Spinal cord (tissue), 10 donors: Measurements from ENCODE around the gene TUBG2. TPM values are rescaled to one million over a fixed set of nuclear protein-coding genes. Genes with fewer than 3 reads are reported as not detected.

ENCODE experiments used
- DNase-seq, 6 donors: peaks; one replicate each; pipeline versions ENCODE4 v3.0.0 to v3.0.0-alpha.2; 2013 to 2015; ENCODE audit warnings: low spot score in 6 of 6, low read depth in 4 of 6
- H3K27ac ChIP-seq: one replicate; pipeline ENCODE4 v1.5.1; 2013; ENCODE audit warnings: low read depth, low read length, control low read depth
- H3K27me3 ChIP-seq: one replicate; pipeline ENCODE4 v1.6.1; 2013; ENCODE audit warnings: low read length; ENCODE audit not compliant: control insufficient read depth, insufficient read depth
- H3K36me3 ChIP-seq: one replicate; pipeline ENCODE4 v1.6.1; 2013; ENCODE audit warnings: low read length; ENCODE audit not compliant: control insufficient read depth, insufficient read depth
- H3K4me1 ChIP-seq: one replicate; pipeline ENCODE4 v1.6.1; 2013; ENCODE audit warnings: low read length; ENCODE audit not compliant: control insufficient read depth, insufficient read depth
- H3K4me3 ChIP-seq: one replicate; pipeline ENCODE4 v1.5.1; 2013; ENCODE audit warnings: low read depth, low read length, control low read depth
- H3K9me3 ChIP-seq: one replicate; pipeline ENCODE4 v1.6.1; 2013; ENCODE audit warnings: low read length; ENCODE audit not compliant: control insufficient read depth, insufficient read depth
- WGBS: methylation state at CpG from one replicate; pipeline ENCODE4 v1.1.5; 2013; ENCODE audit warnings: missing lambda C conversion rate; ENCODE audit not compliant: insufficient coverage; 5-methylcytosine and 5-hydroxymethylcytosine counted together
- polyA plus RNA-seq, 2 donors: library from polyadenylated mRNA; unstranded; fragments of 120-200 nt; gene quantifications; one replicate each; pipeline ENCODE4 v1.2.1, GENCODE V29; 2013; ENCODE audit not compliant: insufficient read length in 2 of 2
- total RNA-seq, 2 donors: library from RNA; depleted of rRNA in 1 of 2; stranded (reverse); fragments of 120-200 nt in 1 of 2; fragments of >200 nt in 1 of 2; gene quantifications; one replicate each; pipeline versions ENCODE4 v1.2.3 to v1.2.4, GENCODE V29; 2013 to 2014
- donor health status: healthy.

The TUBG2 gene
- total and polyA plus RNA-seq, 4 donors = 21.1 to 85.6 (median 44.6) TPM

DNA sequence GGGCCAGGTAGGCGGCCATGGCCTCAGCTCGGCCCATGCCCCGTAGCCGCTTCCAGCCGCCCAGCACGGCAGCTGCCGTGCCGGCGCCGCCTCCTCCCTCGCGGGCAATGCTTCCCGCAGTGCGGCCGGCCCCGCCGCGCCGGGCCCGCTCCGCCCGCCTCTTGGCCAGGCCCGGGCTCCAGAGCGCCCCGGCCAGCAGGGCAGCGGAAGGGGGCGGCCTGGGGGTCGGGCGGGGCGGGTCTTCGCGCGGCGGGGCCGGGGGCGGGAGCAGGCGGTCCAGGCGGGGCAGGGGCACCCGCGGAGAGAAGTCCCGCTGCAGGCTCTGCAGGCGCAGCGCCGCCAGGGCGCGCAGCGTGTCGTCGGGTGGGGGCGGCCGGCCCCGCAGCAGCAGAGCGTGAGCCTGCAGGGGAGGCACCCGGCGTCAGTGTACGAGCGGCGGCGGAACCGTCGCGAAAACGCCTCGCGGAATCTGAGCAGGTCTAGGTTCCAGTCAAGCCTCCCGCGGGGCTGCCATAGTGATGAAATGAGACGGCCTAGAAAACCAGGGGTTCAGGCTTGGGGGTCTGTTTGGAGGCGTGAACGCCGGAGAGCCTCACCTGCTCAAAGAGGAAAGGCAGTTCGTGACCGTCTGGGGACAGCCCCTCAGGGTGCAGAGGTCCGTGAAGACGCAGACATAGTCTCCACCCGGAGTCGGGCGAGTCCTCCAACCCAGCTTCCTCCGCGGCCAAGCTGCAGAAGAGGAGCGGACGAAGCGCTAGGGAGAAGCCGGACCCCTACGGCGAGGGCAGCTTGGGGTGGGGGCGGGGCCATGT lies 11.1 kb downstream of the TUBG2 start:
- Histone ChIP-seq H3K4me1 (peaks cover 43% of the 10 kb centered on the region), H3K4me3 (no peak overlapping the region), H3K27me3 (peaks cover 39% of the 10 kb centered on the region), H3K9me3 (no peaks in the 10 kb centered on the region), H3K27ac (no peak overlapping the region), H3K36me3 (peaks cover 85% of the 10 kb centered on the region)
- peak in 1 of 6 donors; percentile 12 for DNase-seq
- 30% methylated on average over 85 of the region's 87 CpGs for WGBS

DNA sequence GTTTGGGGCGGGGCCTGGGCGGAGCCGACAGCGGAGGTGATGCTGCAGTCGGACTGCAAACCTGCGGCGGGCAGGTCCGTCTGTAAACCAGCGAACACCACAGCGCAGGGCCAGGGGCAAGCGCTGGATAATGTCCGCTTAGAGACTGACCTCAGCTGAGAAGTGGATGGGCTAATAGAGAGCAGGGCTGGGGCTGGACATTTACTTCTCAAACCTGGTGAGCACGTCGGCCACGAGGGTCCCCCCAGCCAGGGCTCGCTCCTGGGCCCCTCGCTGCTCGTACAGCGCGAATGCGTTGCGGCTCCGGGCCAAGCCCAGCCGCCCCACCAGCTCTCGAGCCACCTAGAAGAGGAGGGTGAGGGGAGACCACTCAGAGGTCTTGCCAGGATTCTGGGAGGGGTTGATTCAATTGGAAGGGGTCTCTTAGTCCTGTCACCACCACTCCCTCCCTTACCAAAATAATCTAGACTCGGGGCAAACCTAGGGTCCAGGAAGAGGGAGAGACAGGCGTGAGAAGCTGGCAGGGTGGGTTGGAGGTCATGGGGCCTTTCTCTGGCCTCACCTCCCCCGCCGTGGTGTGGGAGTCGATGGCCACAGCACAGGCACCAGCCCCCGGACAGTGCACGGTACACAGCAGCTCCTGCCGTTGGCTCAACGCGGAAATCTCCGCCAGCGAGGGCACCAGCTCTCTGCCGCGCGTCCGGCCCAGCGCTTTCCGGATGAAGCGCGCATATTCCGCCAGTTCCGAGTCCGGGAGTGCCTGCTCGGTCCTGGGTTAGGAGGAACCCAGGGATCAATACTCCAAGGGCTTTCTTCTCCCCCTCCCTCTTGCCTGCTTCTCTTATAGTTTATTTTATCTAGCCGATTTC lies 11.9 kb downstream of the TUBG2 start:
- 63% methylated on average over 39 of the region's 50 CpGs for WGBS
- H3K4me3 ChIP-seq = no peak overlapping the region
- DNase-seq = no peak
- no peak overlapping the region for H3K27ac ChIP-seq
- no peaks in the 10 kb centered on the region for H3K9me3 ChIP-seq
- H3K36me3 ChIP-seq = peaks cover 76% of the 10 kb centered on the region
- H3K4me1 ChIP-seq = peaks cover 52% of the 10 kb centered on the region
- H3K27me3 ChIP-seq = peaks cover 45% of the 10 kb centered on the region

DNA sequence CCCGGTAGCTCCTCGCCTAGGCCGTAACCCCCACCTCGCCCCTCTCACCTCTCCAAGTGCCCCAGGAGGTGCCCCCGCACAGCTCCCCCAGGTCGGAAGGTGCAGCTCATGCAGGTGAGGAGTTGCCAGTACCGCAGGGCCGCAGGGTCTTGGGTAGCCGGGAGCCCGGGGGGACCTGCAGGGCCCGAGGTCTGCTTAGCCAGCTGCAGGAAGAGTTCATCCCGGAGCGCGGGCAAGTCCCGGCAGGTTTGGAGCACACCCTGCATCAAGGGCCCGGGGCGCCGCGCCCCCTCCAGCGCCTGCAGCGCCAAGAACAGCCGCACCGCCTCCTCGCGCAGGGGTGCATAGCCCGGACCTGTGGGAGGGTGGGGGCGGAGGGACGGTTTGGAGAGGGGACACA lies 13.0 kb downstream of the TUBG2 start:
- H3K9me3 ChIP-seq = no peaks in the 10 kb centered on the region
- peaks cover 59% of the 10 kb centered on the region for H3K4me1 ChIP-seq
- peaks cover 67% of the 10 kb centered on the region for H3K36me3 ChIP-seq
- 62% methylated on average over 28 of the region's 28 CpGs for WGBS
- no peak overlapping the region for H3K4me3 ChIP-seq
- H3K27ac ChIP-seq = no peak overlapping the region
- DNase-seq = peak in 1 of 6 donors; percentile 1
- peaks cover 50% of the 10 kb centered on the region for H3K27me3 ChIP-seq

DNA sequence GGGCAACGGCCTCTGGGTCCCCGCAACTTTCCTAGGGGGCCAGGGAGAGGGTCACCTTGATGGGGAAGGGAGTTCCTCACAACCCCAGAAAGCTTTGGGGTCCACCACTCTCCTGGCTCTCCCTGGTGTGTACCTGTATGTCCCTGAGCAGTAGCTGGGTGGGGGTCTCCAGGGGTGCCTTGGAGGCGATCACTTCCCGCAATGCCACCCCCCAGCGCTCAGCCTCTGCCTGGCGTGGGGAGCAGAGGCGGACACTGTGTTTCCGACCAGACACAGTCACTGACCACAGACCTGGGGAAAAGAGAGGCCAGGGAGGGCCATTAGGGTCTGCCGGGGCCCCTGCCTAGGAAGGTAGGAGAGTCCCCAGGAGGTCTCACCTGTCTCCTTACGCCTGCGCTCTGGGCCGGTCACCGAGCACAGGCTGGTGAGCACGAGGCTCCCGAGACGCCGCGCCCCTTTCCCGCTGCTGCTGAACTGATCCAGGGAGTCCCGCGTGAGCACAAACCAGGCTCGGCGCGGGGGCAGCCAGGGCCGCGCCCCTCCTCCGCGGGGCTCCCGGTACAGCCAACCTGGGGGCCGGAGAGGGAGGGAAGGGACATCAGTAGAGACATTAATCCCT lies 14.3 kb downstream of the TUBG2 start:
- H3K36me3 ChIP-seq = peaks cover 54% of the 10 kb centered on the region
- WGBS = 42% methylated on average over 29 of the region's 30 CpGs
- DNase-seq = no peak
- no peak overlapping the region for H3K27ac ChIP-seq
- peaks cover 60% of the 10 kb centered on the region for H3K4me1 ChIP-seq
- H3K4me3 ChIP-seq = no peak overlapping the region
- no peaks in the 10 kb centered on the region for H3K9me3 ChIP-seq
- peaks cover 50% of the 10 kb centered on the region for H3K27me3 ChIP-seq

DNA sequence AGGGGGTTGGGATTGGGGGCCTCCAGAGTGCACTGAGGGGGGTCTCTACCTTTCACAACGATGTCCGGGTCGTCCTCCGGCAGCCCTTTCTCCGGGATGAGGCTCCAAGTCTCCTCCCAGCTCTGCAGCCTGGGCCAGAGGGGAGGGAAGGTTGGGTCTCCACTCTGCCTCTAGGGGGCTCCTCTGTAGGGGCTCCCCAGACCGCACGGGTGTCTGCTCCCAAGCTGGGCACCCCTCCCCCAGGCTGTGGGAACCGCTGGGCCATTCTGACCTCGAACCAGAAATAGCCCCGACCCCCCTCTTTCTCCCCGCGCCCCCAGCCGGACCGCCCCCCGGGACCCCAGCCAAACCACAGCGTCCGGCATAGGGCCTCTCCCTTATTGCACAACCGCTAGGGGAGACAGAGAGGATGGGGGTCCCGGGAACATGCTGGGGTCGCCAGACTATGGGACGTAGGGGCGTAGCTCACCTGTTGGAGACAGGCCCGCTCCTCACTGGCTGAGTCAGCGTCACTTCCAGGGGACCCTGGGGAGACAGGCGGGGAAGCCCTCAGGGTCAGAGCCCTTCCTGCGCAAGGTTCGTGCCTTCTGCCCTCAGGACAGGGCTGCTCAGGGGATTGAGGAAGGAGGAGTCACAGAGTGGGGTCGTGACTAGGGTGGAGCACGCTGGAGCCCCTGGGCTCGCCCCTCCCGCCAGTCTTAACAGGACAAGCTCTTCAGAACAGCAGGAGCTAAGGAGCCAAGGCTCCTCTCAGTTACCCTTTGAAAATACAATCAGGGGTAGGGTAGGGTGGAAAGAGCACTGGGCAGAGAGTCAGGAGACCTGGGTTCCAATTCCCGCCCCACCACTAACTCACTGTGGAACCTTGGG lies 15.0 kb downstream of the TUBG2 start:
- Histone ChIP-seq H3K36me3 (peaks cover 47% of the 10 kb centered on the region), H3K4me1 (peaks cover 68% of the 10 kb centered on the region), H3K27ac (no peak overlapping the region), H3K4me3 (peak overlapping the region; percentile 16), H3K27me3 (peaks cover 50% of the 10 kb centered on the region), H3K9me3 (no peaks in the 10 kb centered on the region)
- 24% methylated on average over 23 of the region's 32 CpGs for WGBS
- peak in 1 of 6 donors; percentile 42 for DNase-seq

DNA sequence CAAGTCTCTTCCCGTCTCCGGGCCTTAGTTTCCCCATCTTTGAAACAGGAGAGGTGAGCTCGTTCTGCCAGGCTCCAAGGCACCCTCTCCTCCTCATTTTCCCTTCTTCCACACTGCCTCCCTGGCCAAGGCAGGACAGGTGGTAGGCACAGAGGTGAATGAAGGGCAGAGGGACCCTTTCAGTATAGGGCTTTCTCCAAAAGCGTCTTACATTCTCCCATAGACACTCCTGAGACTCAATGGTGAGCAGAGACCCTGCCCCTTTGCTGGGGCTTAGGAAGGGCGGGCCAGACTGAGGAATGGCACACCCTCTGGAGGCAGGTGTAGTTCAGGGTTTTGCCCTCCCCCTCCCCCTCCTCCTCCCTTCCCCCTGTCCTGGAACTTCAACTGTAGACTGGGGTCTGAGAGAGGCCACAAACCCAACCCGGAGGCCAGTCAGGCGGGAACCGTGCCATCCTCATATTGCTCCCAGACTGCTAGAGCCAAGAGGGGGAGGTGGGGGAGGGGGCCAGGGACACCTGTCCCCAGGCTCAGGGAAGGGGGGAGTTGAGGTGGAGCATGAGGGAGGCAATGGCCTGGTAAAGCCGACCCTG lies 15.8 kb downstream of the TUBG2 start:
- Histone ChIP-seq H3K9me3 (no peaks in the 10 kb centered on the region), H3K27ac (no peak overlapping the region), H3K36me3 (peaks cover 40% of the 10 kb centered on the region), H3K4me3 (peak overlapping the region; percentile 91), H3K4me1 (peaks cover 75% of the 10 kb centered on the region), H3K27me3 (peaks cover 47% of the 10 kb centered on the region)
- WGBS = 40% methylated on average over 2 of the region's 9 CpGs
- no peak for DNase-seq

DNA sequence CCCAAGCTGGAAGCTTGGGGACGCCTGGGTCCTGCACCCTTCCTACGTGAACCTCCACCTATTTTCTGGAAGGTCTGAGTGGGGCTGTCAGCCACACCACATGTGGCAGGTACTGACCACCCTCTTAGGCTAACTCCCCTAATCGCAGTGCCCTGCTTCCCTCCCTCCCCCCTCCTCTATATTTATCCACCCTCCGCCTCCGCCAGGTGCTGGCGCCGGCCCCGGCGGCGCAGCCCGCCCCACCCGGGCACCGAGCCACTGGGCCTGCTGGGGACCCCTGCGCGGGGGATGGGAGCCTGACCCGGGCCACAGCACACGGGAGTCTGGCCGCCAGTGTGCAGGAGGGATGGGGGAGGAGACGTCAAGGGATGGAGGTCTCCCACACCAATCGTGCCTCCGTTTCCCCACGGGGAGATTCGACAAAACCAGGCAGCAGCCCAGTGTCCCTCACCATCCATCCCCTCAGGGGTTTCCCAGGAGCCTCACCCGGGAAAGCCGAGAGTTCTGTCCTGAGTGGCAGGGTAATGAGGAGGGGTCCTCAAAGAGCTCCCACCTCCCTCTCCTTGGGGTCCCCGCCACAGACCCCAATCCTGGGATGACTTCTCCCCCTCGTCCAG lies 16.4 kb downstream of the TUBG2 start:
- WGBS = 2% methylated on average over 22 of the region's 27 CpGs
- Histone ChIP-seq H3K36me3 (peaks cover 37% of the 10 kb centered on the region), H3K4me1 (peaks cover 81% of the 10 kb centered on the region), H3K4me3 (peak overlapping the region; percentile 91), H3K27ac (peak overlapping the region; percentile 93), H3K9me3 (no peaks in the 10 kb centered on the region), H3K27me3 (peaks cover 45% of the 10 kb centered on the region)
- peak in 1 of 6 donors; percentile 63 for DNase-seq

DNA sequence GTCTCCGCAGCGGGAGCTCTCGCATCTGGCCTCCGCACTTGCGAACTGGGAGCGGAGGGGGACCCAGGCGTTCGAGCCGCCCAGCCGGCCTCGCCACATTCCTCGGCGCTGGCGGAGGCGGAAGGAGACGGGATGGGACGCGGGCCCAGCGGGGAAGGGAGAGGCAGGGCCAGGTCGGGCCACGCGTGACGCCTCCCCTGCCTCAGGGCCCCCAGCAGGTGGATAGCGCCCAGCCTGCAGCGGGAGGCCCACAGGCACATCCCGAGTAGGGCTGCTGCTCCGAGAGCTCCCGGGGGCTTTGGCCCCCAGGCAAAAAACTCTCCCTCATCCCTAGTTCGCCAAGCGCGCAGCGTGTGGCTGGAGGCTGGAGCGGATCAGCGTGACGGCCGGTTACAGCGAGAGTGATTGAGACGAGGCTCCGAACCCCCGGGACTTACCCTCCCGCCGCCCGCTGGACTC lies 16.9 kb downstream of the TUBG2 start:
- Histone ChIP-seq H3K27ac (peak overlapping the region; percentile 93), H3K4me3 (peak overlapping the region; percentile 91), H3K36me3 (peaks cover 32% of the 10 kb centered on the region), H3K27me3 (peaks cover 41% of the 10 kb centered on the region), H3K9me3 (no peaks in the 10 kb centered on the region), H3K4me1 (peaks cover 81% of the 10 kb centered on the region)
- DNase-seq = no peak
- WGBS = under 1% methylated on average over 43 of the region's 43 CpGs
